SK-N-SH (cell line): ENCODE data around the gene LCMT2. TPM values are rescaled to one million over a fixed set of nuclear protein-coding genes. Genes with fewer than 3 reads are reported as not detected.

Experiments
- CTCF ChIA-PET: fragments of 300-600, 350-600 bp; formaldehyde crosslinking; extraction: SDS; loops from one replicate; lab custom pipeline; 2021; lab: Yijun Ruan, JAX
- POLR2A ChIA-PET: fragments of 350-600 bp; sonication (Branson Sonifier 250); formaldehyde crosslinking; extraction: SDS; loops from one replicate; lab custom pipeline; 2020; ENCODE audit warnings: antibody characterized with exemption, inconsistent platforms; lab: Yijun Ruan, JAX
- DNase-seq: peaks from one replicate; pipeline ENCODE4 v3.0.0; 2012
- H2AFZ ChIP-seq: fragments of 200-600 bp; sonication (generic); 2 replicates; pipeline ENCODE4 v1.8.1; 2016; ENCODE audit warnings: antibody characterized with exemption, mild to moderate bottlenecking, low read depth
- H3F3A ChIP-seq: fragments of 200-600 bp; sonication (generic); replicated peaks from 2 replicates; pipeline ENCODE3; 2016; ENCODE audit warnings: antibody characterized with exemption, mild to moderate bottlenecking; ENCODE audit not compliant: insufficient read depth
- H3K27ac ChIP-seq, 2 experiments: fragments of 200-500 bp in 1 of 2; fragments of 200-600 bp in 1 of 2; sonication (Bioruptor generic) in 1 of 2; sonication (generic), shearing (Covaris generic) in 1 of 2; 2 replicates each; pipeline versions ENCODE4 v1.5.1 to v1.6.1; 2014 to 2016; ENCODE audit warnings: low read depth in 2 of 2, inconsistent platforms in 1 of 2, low read length in 1 of 2, mild to moderate bottlenecking in 1 of 2, mixed read lengths in 1 of 2
- H3K27me3 ChIP-seq: fragments of 200-600 bp; sonication (generic), shearing (Covaris generic); 2 replicates; pipeline ENCODE4 v1.6.1; 2016; ENCODE audit warnings: mixed run types; ENCODE audit not compliant: insufficient read depth
- H3K36me3 ChIP-seq, 2 experiments: fragments of 200-500 bp in 1 of 2; fragments of 200-600 bp in 1 of 2; sonication (Bioruptor generic) in 1 of 2; sonication (generic) in 1 of 2; replicated peaks in 1 of 2; 2 replicates each; pipeline versions ENCODE3 to v1.5.1; 2014 to 2016; ENCODE audit warnings: low read length in 1 of 2, mild to moderate bottlenecking in 1 of 2; ENCODE audit not compliant: insufficient read depth in 2 of 2, control insufficient read depth in 1 of 2
- H3K4me1 ChIP-seq, 2 experiments: fragments of 200-500 bp in 1 of 2; fragments of 200-600 bp in 1 of 2; sonication (Bioruptor generic) in 1 of 2; sonication (generic), shearing (Covaris generic) in 1 of 2; 2 replicates each; pipeline versions ENCODE4 v1.5.1 to v1.6.1; 2014 to 2016; ENCODE audit warnings: low read depth in 1 of 2, low read length in 1 of 2, mixed run types in 1 of 2; ENCODE audit not compliant: insufficient read depth in 2 of 2, control insufficient read depth in 1 of 2
- H3K4me2 ChIP-seq: fragments of 200-600 bp; sonication (generic), shearing (Covaris generic); 2 replicates; pipeline ENCODE4 v1.6.1; 2017; ENCODE audit warnings: mixed run types
- H3K4me3 ChIP-seq, 2 experiments: fragments of 200-500 bp in 1 of 2; fragments of 200-600 bp in 1 of 2; sonication (Bioruptor generic) in 1 of 2; sonication (generic), shearing (Covaris generic) in 1 of 2; 2 replicates each; pipeline versions ENCODE4 v1.5.1 to v1.8.1; 2014 to 2016; ENCODE audit warnings: low read depth in 2 of 2, inconsistent platforms in 1 of 2, low read length in 1 of 2, mild to moderate bottlenecking in 1 of 2, mixed read lengths in 1 of 2, moderate library complexity in 1 of 2
- H3K79me2 ChIP-seq: fragments of 200-600 bp; sonication (generic); 2 replicates; pipeline ENCODE4 v1.8.1; 2017; ENCODE audit warnings: mild to moderate bottlenecking; ENCODE audit not compliant: insufficient read depth
- H3K9ac ChIP-seq: fragments of 200-600 bp; sonication (generic); 2 replicates; pipeline ENCODE4 v1.6.1; 2017; ENCODE audit warnings: mixed run types
- H3K9me2 ChIP-seq: fragments of 200-600 bp; sonication (generic); 2 replicates; pipeline ENCODE4 v1.6.1; 2017; ENCODE audit warnings: mixed run types
- H3K9me3 ChIP-seq: fragments of 200-600 bp; sonication (generic); 2 replicates; pipeline ENCODE4 v1.6.1; 2017; ENCODE audit warnings: mixed run types, mild to moderate bottlenecking, moderate library complexity
- H4K20me1 ChIP-seq: fragments of 200-600 bp; sonication (generic); 2 replicates; pipeline ENCODE4 v1.6.1; 2017; ENCODE audit warnings: mild to moderate bottlenecking, mixed run types; ENCODE audit not compliant: insufficient read depth
- CHD2 ChIP-seq: fragments of 150-350 bp; IDR thresholded peaks from 2 replicates; pipeline ENCODE4 v1.6.1; 2018; ENCODE audit warnings: low read length; ENCODE audit not compliant: partially characterized antibody
- EP300 ChIP-seq, 2 experiments: IDR thresholded peaks; 2 replicates each; pipeline versions ENCODE4 v1.4.0 to v1.6.1; 2012; ENCODE audit warnings: borderline replicate concordance in 1 of 2, low read depth in 1 of 2, low read length in 1 of 2
- FOSL2 ChIP-seq: IDR thresholded peaks from 2 replicates; pipeline ENCODE4 v1.4.0; 2012; ENCODE audit warnings: low read depth, mild to moderate bottlenecking, moderate library complexity, borderline replicate concordance
- GABPA ChIP-seq: IDR thresholded peaks from 2 replicates; pipeline ENCODE4 v1.4.0; 2012; ENCODE audit warnings: low read depth, mild to moderate bottlenecking
- MEF2A ChIP-seq: IDR thresholded peaks from 2 replicates; pipeline ENCODE4 v1.4.0; 2012; ENCODE audit warnings: low read depth, borderline replicate concordance
- MXI1 ChIP-seq: IDR thresholded peaks from 2 replicates; pipeline ENCODE4 v1.6.1; 2012; ENCODE audit warnings: mild to moderate bottlenecking, low read depth, low read length, improper control_type of control experiment
- RFX5 ChIP-seq: IDR thresholded peaks from 2 replicates; pipeline ENCODE4 v1.6.1; 2012; ENCODE audit warnings: mild to moderate bottlenecking, improper control_type of control experiment, low read length
- SIN3A ChIP-seq: IDR thresholded peaks from 2 replicates; pipeline ENCODE4 v1.6.1; 2012; ENCODE audit warnings: low read depth, mild to moderate bottlenecking, low read length, moderate library complexity, borderline replicate concordance
- TCF12 ChIP-seq: IDR thresholded peaks from 2 replicates; pipeline ENCODE4 v1.4.0; 2012
- TEAD4 ChIP-seq: IDR thresholded peaks from 2 replicates; pipeline ENCODE4 v1.4.0; 2012; ENCODE audit warnings: mild to moderate bottlenecking, borderline replicate concordance; ENCODE audit not compliant: insufficient read depth
- YY1 ChIP-seq: IDR thresholded peaks from 2 replicates; pipeline ENCODE4 v1.4.0; 2012; ENCODE audit warnings: low read depth, mild to moderate bottlenecking
- WGBS: methylation state at CpG from one replicate; pipeline ENCODE4 v1.1.6; 2017; ENCODE audit warnings: low lambda C conversion rate; 5-methylcytosine and 5-hydroxymethylcytosine counted together
- polyA plus RNA-seq, 3 experiments: library from polyadenylated mRNA; depleted of rRNA; stranded (reverse); fragments of >200 nt; gene quantifications; 2 replicates each; pipeline ENCODE4 v1.2.3, GENCODE V29; 2012
- TF ChIP-seq, protein P1 (sequence below): fragments of 200-600 bp; sonication (generic); IDR thresholded peaks from 2 replicates; pipeline ENCODE4 v1.6.1; 2017; ENCODE audit warnings: antibody characterized with exemption, mild to moderate bottlenecking, moderate library complexity
- TF ChIP-seq, protein P2 (sequence below): fragments of 150-350 bp; IDR thresholded peaks from 2 replicates; pipeline ENCODE4 v1.6.1; 2016; ENCODE audit warnings: mild to moderate bottlenecking, low read depth, low read length
- TF ChIP-seq, protein P3 (sequence below): fragments of 150-350 bp; IDR thresholded peaks from 2 replicates; pipeline ENCODE4 v1.6.1; 2017; ENCODE audit warnings: antibody characterized with exemption, low read length, low read depth, borderline replicate concordance
- TF ChIP-seq, protein P4 (sequence below): IDR thresholded peaks from 2 replicates; pipeline ENCODE4 v1.4.0; 2012; ENCODE audit warnings: low read depth, borderline replicate concordance
- TF ChIP-seq, protein P5 (sequence below): IDR thresholded peaks from 2 replicates; pipeline ENCODE4; 2012

Gene LCMT2
- polyA plus RNA-seq, 1 of the 3 experiments (the other 2 are of a cell fraction) = 7.1 TPM

DNA sequence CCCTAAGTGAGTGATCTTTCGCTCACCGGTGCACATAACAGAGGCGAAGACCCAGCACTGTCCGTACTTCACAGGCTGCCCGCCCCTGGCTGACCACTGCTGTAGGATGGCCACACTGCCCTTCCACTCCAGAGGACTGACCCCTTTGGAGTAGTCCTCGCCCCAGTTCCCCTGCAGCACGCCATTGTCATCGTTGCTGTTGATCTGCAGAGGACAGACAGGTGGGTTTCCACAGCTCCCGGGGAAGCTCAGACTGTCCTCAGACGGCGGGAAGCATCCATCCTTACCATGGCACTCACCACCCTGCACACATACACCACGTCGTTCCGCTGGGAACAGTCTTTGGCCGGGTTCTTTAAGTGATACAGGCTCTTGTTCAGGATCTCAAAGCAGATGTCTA lies 43.1 kb downstream of the LCMT2 start:
- no peaks in the 10 kb centered on the region for H3K36me3 ChIP-seq
- no peak overlapping the region for H3K27ac ChIP-seq
- TF ChIP-seq RFX5 = no peak
- TF ChIP-seq FOSL2 = no peak
- no peak for TF ChIP-seq TEAD4
- no peak for TF ChIP-seq MEF2A
- TF ChIP-seq, protein P1, sequence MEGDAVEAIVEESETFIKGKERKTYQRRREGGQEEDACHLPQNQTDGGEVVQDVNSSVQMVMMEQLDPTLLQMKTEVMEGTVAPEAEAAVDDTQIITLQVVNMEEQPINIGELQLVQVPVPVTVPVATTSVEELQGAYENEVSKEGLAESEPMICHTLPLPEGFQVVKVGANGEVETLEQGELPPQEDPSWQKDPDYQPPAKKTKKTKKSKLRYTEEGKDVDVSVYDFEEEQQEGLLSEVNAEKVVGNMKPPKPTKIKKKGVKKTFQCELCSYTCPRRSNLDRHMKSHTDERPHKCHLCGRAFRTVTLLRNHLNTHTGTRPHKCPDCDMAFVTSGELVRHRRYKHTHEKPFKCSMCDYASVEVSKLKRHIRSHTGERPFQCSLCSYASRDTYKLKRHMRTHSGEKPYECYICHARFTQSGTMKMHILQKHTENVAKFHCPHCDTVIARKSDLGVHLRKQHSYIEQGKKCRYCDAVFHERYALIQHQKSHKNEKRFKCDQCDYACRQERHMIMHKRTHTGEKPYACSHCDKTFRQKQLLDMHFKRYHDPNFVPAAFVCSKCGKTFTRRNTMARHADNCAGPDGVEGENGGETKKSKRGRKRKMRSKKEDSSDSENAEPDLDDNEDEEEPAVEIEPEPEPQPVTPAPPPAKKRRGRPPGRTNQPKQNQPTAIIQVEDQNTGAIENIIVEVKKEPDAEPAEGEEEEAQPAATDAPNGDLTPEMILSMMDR = no peak
- no peak for TF ChIP-seq EP300 (IDR thresholded peaks at IDR 0.05; ENCODE audit: borderline replicate concordance in 1 of 2, low read depth in 1 of 2, low read length in 1 of 2)
- no peak for TF ChIP-seq MXI1
- no peak for TF ChIP-seq SIN3A
- TF ChIP-seq GABPA = no peak
- TF ChIP-seq, protein P2, sequence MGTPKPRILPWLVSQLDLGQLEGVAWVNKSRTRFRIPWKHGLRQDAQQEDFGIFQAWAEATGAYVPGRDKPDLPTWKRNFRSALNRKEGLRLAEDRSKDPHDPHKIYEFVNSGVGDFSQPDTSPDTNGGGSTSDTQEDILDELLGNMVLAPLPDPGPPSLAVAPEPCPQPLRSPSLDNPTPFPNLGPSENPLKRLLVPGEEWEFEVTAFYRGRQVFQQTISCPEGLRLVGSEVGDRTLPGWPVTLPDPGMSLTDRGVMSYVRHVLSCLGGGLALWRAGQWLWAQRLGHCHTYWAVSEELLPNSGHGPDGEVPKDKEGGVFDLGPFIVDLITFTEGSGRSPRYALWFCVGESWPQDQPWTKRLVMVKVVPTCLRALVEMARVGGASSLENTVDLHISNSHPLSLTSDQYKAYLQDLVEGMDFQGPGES = no peak
- TF ChIP-seq, protein P3, sequence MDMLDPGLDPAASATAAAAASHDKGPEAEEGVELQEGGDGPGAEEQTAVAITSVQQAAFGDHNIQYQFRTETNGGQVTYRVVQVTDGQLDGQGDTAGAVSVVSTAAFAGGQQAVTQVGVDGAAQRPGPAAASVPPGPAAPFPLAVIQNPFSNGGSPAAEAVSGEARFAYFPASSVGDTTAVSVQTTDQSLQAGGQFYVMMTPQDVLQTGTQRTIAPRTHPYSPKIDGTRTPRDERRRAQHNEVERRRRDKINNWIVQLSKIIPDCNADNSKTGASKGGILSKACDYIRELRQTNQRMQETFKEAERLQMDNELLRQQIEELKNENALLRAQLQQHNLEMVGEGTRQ = no peak
- TF ChIP-seq TCF12 = no peak
- TF ChIP-seq, all 33 proteins: peak for 0
- no peak overlapping the region for H3K4me2 ChIP-seq
- H3F3A ChIP-seq = no peaks in the 10 kb centered on the region
- no peaks in the 10 kb centered on the region for H3K9me2 ChIP-seq
- H3K4me3 ChIP-seq = no peak overlapping the region
- ChIA-PET POLR2A (no interaction called here), CTCF (interaction anchor here (2.9 to 10.8 kb wide), 5 partner anchors 11 to 102 kb away, joined by 20 to 167 read pairs (median 44); partner anchors contain the start of genes CCNDBP1 and TGM7)
- no peaks in the 10 kb centered on the region for H3K9me3 ChIP-seq
- H3K9ac ChIP-seq = no peak overlapping the region
- H3K27me3 ChIP-seq = peaks cover 16% of the 10 kb centered on the region; the same call in 1 of the 2 replicates
- 35% methylated on average over 11 of the region's 15 CpGs for WGBS
- H2AFZ ChIP-seq = no peak overlapping the region
- no peaks in the 10 kb centered on the region for H3K79me2 ChIP-seq
- no peaks in the 10 kb centered on the region for H4K20me1 ChIP-seq
- no peak for DNase-seq
- no peaks in the 10 kb centered on the region for H3K4me1 ChIP-seq

DNA sequence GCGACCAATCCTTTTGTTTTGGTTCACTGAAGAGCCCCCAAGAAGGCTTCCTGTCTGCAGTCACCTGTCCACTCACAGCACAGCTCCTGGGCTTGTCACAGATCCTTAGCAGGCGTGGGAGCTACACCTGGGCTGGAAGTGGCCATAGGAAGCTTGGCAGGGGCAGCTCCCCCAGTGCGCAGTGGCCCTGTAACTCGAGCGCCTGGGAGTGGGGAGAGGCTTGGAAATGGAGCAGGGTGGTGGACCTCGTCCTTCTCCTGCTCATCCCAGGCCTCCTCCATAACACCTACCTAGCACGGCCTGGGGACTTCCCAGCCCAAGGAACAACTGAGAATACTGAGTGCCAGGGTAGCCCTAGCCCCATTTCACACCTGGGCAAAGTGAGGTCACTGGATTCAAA lies 44.3 kb downstream of the LCMT2 start:
- H4K20me1 ChIP-seq = no peaks in the 10 kb centered on the region
- TF ChIP-seq TEAD4 (no peak), SIN3A (no peak), YY1 (no peak), CHD2 (no peak), TCF12 (no peak), RFX5 (no peak)
- TF ChIP-seq, protein P1 = no peak
- TF ChIP-seq, protein P4, sequence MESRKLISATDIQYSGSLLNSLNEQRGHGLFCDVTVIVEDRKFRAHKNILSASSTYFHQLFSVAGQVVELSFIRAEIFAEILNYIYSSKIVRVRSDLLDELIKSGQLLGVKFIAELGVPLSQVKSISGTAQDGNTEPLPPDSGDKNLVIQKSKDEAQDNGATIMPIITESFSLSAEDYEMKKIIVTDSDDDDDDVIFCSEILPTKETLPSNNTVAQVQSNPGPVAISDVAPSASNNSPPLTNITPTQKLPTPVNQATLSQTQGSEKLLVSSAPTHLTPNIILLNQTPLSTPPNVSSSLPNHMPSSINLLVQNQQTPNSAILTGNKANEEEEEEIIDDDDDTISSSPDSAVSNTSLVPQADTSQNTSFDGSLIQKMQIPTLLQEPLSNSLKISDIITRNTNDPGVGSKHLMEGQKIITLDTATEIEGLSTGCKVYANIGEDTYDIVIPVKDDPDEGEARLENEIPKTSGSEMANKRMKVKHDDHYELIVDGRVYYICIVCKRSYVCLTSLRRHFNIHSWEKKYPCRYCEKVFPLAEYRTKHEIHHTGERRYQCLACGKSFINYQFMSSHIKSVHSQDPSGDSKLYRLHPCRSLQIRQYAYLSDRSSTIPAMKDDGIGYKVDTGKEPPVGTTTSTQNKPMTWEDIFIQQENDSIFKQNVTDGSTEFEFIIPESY = no peak
- TF ChIP-seq, protein P5, sequence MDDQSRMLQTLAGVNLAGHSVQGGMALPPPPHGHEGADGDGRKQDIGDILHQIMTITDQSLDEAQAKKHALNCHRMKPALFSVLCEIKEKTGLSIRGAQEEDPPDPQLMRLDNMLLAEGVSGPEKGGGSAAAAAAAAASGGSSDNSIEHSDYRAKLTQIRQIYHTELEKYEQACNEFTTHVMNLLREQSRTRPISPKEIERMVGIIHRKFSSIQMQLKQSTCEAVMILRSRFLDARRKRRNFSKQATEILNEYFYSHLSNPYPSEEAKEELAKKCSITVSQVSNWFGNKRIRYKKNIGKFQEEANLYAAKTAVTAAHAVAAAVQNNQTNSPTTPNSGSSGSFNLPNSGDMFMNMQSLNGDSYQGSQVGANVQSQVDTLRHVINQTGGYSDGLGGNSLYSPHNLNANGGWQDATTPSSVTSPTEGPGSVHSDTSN = no peak

More for the DNA sequence above, 44.3 kb downstream of the LCMT2 start:
- Histone ChIP-seq H2AFZ (no peak overlapping the region), H3K9me3 (no peaks in the 10 kb centered on the region), H3K27ac (no peak overlapping the region), H3K4me3 (no peak overlapping the region), H3K27me3 (peaks cover 16% of the 10 kb centered on the region; the same call in 1 of the 2 replicates), H3K9ac (no peak overlapping the region), H3K79me2 (no peaks in the 10 kb centered on the region), H3K36me3 (no peaks in the 10 kb centered on the region), H3F3A (no peaks in the 10 kb centered on the region), H3K4me2 (no peak overlapping the region), H3K9me2 (no peaks in the 10 kb centered on the region), H3K4me1 (no peaks in the 10 kb centered on the region)
- no peak for DNase-seq
- ChIA-PET CTCF (interaction anchor here (0.5 to 10.8 kb wide), 58 partner anchors 8 to 580 kb away, joined by 3 to 167 read pairs (median 5); partner anchors contain the start of genes CCNDBP1, LCMT2, TGM5 and TGM7), POLR2A (interaction anchor here (0.6 to 1.0 kb wide), 2 partner anchors 61 to 190 kb away, joined by 3 to 4 read pairs; no protein-coding TSS in a partner anchor)
- WGBS = 40% methylated on average over 2 of the region's 7 CpGs
